Muscle of arm (tissue), 12 donors: ENCODE measurements around the gene REV1. TPM values are rescaled to one million over a fixed set of nuclear protein-coding genes. Genes with fewer than 3 reads are reported as not detected.
"Not testable (repeated sequence)": the region's sequence is repeated elsewhere in the genome, so short reads cannot be mapped to it uniquely, and the experiment has no call there.

ENCODE experiments used
- DNase-seq: peaks from one replicate; pipeline ENCODE4 v3.0.0-alpha.2; 2013
- polyA plus RNA-seq, 12 donors: library from polyadenylated mRNA; unstranded; fragments of 120-200 nt; gene quantifications; one replicate each; pipeline ENCODE4 v1.2.1, GENCODE V29; 2013; ENCODE audit not compliant: insufficient read length in 12 of 12

REV1 gene
- polyA plus RNA-seq, 12 donors: 23.1 to 56.8 (median 37.5) TPM; not detected in 1

GRCh38 chr2:99489063-99489760, 605 bp downstream of the REV1 start:
- DNase-seq: peak; percentile 56

- peak; percentile 15 for DNase-seq
These were observed 1.2 kb downstream of the REV1 start for GRCh38 chr2:99488539-99489062.

- no peak for DNase-seq
These were observed 1.9 kb downstream of the REV1 start for GRCh38 chr2:99487906-99488305.

GRCh38 chr2:99485824-99486223, 4.0 kb downstream of the REV1 start:
- DNase-seq: no peak

GRCh38 chr2:99485411-99485810, 4.4 kb downstream of the REV1 start:
- DNase-seq: no peak

GRCh38 chr2:99484205-99484604, 5.6 kb downstream of the REV1 start:
- DNase-seq: no peak

GRCh38 chr2:99481941-99482340, 7.9 kb downstream of the REV1 start:
- no peak for DNase-seq

- no peak for DNase-seq
These were observed 8.3 kb downstream of the REV1 start for GRCh38 chr2:99481527-99481926.

- no peak for DNase-seq
These were observed 9.4 kb downstream of the REV1 start for GRCh38 chr2:99480390-99480789.

- no peak for DNase-seq
These were observed 11.2 kb downstream of the REV1 start for GRCh38 chr2:99478632-99479031.

- no peak for DNase-seq
These were observed 12.8 kb downstream of the REV1 start for GRCh38 chr2:99477054-99477453.

- DNase-seq: no peak
These were observed 13.2 kb downstream of the REV1 start for GRCh38 chr2:99476629-99477028.

GRCh38 chr2:99475095-99475494, 14.7 kb downstream of the REV1 start:
- DNase-seq: not testable (repeated sequence)

- DNase-seq: no peak
These were observed 16.2 kb downstream of the REV1 start for GRCh38 chr2:99473518-99474083.

- DNase-seq: no peak
These were observed 17.2 kb downstream of the REV1 start for GRCh38 chr2:99472600-99472960.

- no peak for DNase-seq
These were observed 17.9 kb downstream of the REV1 start for GRCh38 chr2:99471654-99472599.

GRCh38 chr2:99470957-99471356, 18.9 kb downstream of the REV1 start:
- DNase-seq: no peak

- not testable (repeated sequence) for DNase-seq
These were observed 19.4 kb downstream of the REV1 start for GRCh38 chr2:99470459-99470858.

GRCh38 chr2:99469394-99469793, 20.4 kb downstream of the REV1 start:
- no peak for DNase-seq

GRCh38 chr2:99468155-99468554, 21.7 kb downstream of the REV1 start:
- DNase-seq: no peak

- DNase-seq: no peak
These were observed 22.4 kb downstream of the REV1 start for GRCh38 chr2:99467390-99467789.

- DNase-seq: no peak
These were observed 27.9 kb downstream of the REV1 start for GRCh38 chr2:99461828-99462483.
